SK-N-MC (cell line): Measurements from ENCODE around the gene MTFR2.

Experiments used
- DNase-seq: peaks from one replicate; pipeline ENCODE4 v3.0.0-alpha.2; 2011; ENCODE audit warnings: low read depth, low spot score
- H3K27ac ChIP-seq: fragments of 200-600 bp; sonication (generic); 2 replicates; pipeline ENCODE4 v1.5.1; 2016; ENCODE audit warnings: mixed run types
- H3K36me3 ChIP-seq: fragments of 200-600 bp; sonication (generic); 2 replicates; pipeline ENCODE4 v1.6.1; 2017; ENCODE audit warnings: antibody characterized with exemption, low read length, mixed read lengths; ENCODE audit not compliant: insufficient read depth
- H3K4me3 ChIP-seq: fragments of 200-600 bp; sonication (generic); 2 replicates; pipeline ENCODE4 v1.5.1; 2016
- H3K9ac ChIP-seq: fragments of 200-600 bp; sonication (generic); 2 replicates; pipeline ENCODE4 v1.8.0; 2017; ENCODE audit warnings: mixed run types, mixed read lengths; ENCODE audit not compliant: insufficient read length
- H3K9me3 ChIP-seq: fragments of 200-600 bp; sonication (generic); 2 replicates; pipeline ENCODE4 v1.6.1; 2017; ENCODE audit warnings: low read depth, mild to moderate bottlenecking, antibody characterized with exemption, low read length, moderate library complexity, mixed read lengths
- EZH2 ChIP-seq: fragments of 200-600 bp; sonication (generic); IDR thresholded peaks from one replicate; pipeline ENCODE4 v1.6.1; 2017; ENCODE audit warnings: antibody characterized with exemption
- FOXP2 ChIP-seq: optimal IDR thresholded peaks from 2 replicates; pipeline ENCODE3; 2011; ENCODE audit warnings: mild to moderate bottlenecking, moderate library complexity; ENCODE audit not compliant: insufficient read depth; ENCODE audit errors: extremely low read length, control extremely low read depth
- POLR2AphosphoS5 ChIP-seq: IDR thresholded peaks from 2 replicates; pipeline ENCODE4 v1.6.1; 2012; ENCODE audit warnings: mild to moderate bottlenecking, low read depth, low read length, borderline replicate concordance

MTFR2 gene

DNA sequence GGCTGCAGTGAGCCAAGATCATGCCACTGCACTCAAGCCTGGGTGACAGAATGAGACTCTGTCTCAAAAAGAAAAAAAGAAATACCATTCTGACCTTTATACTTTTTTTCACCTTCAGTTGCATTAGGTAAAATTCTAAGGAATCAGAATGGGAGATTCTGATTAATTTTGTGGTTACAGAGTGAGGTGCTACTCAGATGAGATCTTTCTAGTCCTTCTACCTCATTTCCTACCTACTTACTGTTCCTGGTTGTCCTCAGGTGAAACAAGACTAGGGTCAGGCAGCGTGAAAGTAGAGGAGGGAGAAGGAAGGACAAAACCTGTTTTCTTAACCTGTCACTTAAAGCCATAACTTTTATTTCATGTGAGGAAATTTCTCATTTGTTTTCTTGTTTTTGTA is 63.7 kb downstream of the MTFR2 start:
- no peak overlapping the region for H3K27ac ChIP-seq
- H3K4me3 ChIP-seq = no peak overlapping the region
- no peaks in the 10 kb centered on the region for H3K9me3 ChIP-seq
- no peak for TF ChIP-seq POLR2AphosphoS5
- TF ChIP-seq FOXP2 = no peak
- TF ChIP-seq EZH2 = no peak
- no peak overlapping the region for H3K9ac ChIP-seq
- H3K36me3 ChIP-seq = no peaks in the 10 kb centered on the region
- DNase-seq = no peak

DNA sequence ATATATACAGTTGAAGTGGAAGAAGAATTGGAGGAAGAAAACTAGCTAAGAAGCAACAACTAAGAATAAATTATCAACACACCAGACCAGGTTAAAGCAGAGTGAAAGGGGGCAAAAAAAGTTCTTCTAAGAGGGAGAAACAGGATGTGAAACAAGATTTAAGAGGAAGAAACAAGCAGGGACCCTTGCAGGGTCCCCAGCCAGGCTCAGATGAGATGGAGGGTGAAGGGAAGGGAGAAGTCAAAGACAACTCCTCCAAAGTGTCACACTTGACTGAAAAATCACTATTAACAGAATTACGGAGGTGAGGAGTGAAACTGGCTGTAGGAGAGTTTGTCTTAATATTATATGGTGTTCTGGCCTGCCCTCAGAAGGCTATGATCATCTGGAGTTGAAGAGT is 65.4 kb downstream of the MTFR2 start:
- no peak for DNase-seq
- no peak overlapping the region for H3K27ac ChIP-seq
- H3K9ac ChIP-seq = no peak overlapping the region
- TF ChIP-seq EZH2 = no peak
- no peak for TF ChIP-seq POLR2AphosphoS5
- TF ChIP-seq FOXP2 = no peak
- H3K36me3 ChIP-seq = no peaks in the 10 kb centered on the region
- no peak overlapping the region for H3K4me3 ChIP-seq
- H3K9me3 ChIP-seq = no peaks in the 10 kb centered on the region

DNA sequence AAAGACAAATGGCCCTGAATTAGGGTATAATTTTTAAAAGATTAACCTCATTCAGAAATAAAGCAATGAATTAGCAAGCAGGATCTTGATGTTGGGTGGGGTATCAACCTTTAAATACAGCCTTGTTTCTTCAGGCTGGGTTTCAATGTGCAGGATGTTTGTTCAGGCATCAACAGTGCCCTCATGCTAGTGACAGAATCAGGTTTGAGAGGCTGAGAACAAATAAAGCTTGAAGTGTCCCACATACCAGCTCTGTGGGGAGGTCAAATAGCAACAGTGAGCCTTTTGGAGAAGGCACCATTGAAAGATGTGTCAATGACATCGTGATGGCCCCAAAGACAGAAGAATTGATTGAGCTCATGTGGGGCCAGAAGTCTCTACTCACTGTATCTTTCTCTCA is 68.2 kb downstream of the MTFR2 start:
- no peak overlapping the region for H3K27ac ChIP-seq
- TF ChIP-seq EZH2 (no peak), POLR2AphosphoS5 (no peak), FOXP2 (no peak)
- H3K4me3 ChIP-seq = no peak overlapping the region
- no peak overlapping the region for H3K9ac ChIP-seq
- DNase-seq = no peak
- no peaks in the 10 kb centered on the region for H3K36me3 ChIP-seq
- no peaks in the 10 kb centered on the region for H3K9me3 ChIP-seq

DNA sequence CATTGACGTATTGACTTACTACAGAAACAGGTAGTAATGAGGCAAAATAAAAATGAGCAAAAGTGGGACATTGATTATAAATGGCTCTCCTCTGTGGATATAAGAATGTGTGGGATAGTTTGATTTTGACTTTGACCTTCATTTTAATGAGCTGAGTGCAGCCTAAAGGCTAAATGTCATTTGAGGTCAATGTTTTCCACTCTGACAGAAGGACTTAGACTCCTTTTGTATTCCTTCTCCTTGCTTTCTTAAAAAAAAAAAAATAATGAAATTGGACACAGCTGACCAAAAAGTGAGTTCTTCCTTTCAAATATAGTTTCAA is 68.6 kb downstream of the MTFR2 start:
- Histone ChIP-seq H3K4me3 (no peak overlapping the region), H3K36me3 (no peaks in the 10 kb centered on the region), H3K9ac (no peak overlapping the region), H3K9me3 (no peaks in the 10 kb centered on the region), H3K27ac (no peak overlapping the region)
- TF ChIP-seq FOXP2 = no peak
- TF ChIP-seq POLR2AphosphoS5 = no peak
- TF ChIP-seq EZH2 = no peak
- no peak for DNase-seq
